GM18868 (cell line): ENCODE measurements around the gene MRGPRD.
"Not testable (repeated sequence)": the region's sequence is repeated elsewhere in the genome, so short reads cannot be mapped to it uniquely, and the experiment has no call there.

ENCODE experiments used
- ATAC-seq: cut with Tn5 transposase; IDR thresholded peaks from one replicate; pipeline ENCODE4 v1.9.1; 2021; ENCODE audit warnings: mild to moderate bottlenecking, moderate library complexity; ENCODE audit not compliant: unreplicated experiment

The MRGPRD gene

DNA sequence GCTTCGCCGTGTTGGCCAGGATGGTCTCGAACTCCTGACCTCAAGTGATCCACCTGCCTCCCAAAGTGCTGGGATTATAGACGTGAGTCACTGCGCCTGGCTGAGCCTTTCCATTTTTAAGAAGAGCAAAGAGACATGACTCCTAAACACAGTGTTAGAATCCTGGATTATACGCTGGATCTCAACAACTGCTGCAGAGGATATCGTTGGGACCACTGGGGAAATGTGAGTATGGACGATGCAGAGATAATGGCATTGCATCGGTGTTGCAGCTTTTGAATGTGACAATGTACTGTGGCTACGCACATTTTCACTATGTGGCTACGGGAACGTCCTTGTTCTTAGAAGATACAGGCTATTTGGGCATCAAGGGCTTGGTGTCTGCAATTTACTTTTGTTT, 26.0 kb upstream of the MRGPRD start:
- ATAC-seq = no peak

GRCh38 chr11:69005631-69006368, 25.0 kb upstream of the MRGPRD start:
- no peak for ATAC-seq

- no peak for ATAC-seq
These were observed 24.4 kb upstream of the MRGPRD start for GRCh38 chr11:69005183-69005630.

DNA sequence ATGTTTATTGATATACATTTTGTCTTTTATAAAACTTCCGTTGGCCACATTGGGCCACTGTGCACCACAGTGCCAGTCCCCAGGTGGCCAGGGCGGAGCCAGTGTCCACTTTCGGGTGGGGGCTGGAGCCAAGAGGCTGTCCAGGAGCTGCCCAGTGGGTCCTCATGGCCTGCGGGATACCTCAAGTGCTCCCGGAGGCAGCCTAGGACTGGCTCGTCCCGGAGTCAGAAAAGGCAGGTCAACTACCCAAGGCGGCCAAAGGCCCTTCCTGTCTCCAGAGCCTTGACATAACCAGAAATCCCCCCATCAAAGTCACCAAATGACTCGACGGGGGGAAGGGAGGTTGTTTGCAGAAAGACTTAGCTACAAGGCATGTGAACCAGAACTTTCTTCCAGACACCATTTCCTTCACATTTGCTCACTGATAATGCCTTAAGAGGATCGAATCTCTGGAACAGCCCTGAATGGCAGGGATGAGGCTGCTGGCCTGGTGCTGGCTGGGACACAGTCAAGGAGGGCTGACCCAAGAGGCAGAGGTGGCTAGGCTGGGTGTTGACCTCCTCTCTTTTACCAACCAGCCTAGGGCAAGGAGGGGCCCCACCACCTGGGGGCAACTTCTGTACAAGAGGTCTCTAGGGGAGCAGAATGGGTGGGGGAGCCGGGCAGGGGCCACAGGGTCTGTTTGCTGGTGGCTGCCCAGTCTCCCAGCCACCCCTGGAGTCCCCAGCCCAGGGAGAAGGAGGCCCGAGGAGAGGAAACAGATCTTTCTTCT, 23.8 kb upstream of the MRGPRD start:
- ATAC-seq = no peak

DNA sequence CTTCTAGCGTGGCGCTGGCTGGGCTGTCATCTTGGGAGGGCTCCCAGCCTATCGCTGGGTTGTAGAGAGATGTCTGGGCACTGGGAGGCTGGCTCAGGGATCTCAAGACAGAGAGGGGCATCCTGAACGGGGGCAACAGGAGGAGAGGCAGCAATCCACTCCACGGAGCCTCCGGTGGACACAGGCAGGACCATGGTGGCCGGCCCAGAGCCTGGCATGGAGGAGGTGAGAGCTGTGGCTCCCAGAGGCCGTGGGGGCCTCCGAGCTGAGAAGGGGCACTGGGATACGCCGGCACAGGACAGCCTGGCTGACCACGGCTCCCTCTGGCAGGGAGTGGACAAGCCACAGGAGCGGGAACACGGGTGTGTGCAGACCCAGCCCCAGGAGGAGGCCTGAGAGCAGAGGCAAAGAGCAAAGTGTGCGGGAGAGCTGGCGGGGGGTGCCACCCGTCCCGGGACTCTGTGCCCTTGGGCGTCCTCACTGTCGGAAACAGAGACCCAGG, 23.1 kb upstream of the MRGPRD start:
- ATAC-seq = no peak

- ATAC-seq = no peak
These were observed 22.6 kb upstream of the MRGPRD start for GRCh38 chr11:69003301-69003865.

GRCh38 chr11:69002570-69003231, 21.9 kb upstream of the MRGPRD start:
- ATAC-seq = no peak

- no peak for ATAC-seq
These were observed 21.4 kb upstream of the MRGPRD start for GRCh38 chr11:69002110-69002569.

GRCh38 chr11:69001243-69002081, 20.7 kb upstream of the MRGPRD start:
- ATAC-seq = no peak

GRCh38 chr11:69000831-69001242, 20.1 kb upstream of the MRGPRD start:
- ATAC-seq = no peak

DNA sequence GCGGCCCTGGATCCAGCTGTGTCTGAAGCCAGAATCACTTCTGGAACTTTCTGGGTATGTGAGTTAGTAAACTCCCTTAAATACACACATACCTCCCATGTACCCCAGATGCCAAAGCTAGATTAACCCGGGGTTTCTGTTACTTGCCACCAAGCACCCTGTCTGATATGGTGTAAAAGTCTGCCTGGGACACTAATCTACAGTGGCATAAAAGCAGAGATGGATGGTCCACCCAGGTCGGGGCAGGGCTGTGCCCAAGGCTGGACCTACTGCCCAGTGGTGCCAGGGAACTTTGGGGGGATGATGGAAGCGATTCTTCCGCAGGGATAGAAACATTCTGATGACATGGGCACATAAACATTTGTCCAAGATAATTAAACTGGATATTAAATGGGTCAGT, 19.6 kb upstream of the MRGPRD start:
- no peak for ATAC-seq

DNA sequence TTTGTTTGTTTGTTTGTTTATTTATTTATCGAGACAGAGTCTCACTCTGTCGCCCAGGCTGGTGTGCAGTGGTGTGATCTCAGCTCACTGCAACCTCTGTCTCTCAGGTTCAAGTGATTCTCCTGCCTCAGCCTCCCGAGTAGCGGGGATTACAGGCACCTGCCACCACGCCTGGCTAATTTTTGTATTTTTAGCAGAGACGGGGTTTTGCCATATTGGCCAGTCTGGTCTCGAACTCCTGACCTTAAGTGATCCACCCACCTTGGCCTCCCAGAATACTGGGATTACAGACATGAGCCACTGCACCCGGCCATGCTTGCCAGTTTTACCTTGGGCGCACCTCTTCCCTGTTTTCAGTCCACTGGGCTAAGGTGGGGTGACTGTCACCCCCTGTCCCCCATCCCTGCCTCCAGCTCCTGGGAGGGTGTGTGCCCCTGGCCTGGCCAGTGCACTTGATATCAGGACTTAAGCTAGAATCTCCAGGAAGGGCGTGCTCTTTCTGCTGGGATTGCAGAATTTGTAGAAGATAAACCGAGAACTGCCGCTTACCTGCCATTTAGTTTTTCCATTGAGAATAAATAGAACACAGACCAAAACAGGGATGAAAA, 19.1 kb upstream of the MRGPRD start:
- ATAC-seq = not testable (repeated sequence)

- ATAC-seq = no peak
These were observed 18.4 kb upstream of the MRGPRD start for GRCh38 chr11:68999093-68999747.

DNA sequence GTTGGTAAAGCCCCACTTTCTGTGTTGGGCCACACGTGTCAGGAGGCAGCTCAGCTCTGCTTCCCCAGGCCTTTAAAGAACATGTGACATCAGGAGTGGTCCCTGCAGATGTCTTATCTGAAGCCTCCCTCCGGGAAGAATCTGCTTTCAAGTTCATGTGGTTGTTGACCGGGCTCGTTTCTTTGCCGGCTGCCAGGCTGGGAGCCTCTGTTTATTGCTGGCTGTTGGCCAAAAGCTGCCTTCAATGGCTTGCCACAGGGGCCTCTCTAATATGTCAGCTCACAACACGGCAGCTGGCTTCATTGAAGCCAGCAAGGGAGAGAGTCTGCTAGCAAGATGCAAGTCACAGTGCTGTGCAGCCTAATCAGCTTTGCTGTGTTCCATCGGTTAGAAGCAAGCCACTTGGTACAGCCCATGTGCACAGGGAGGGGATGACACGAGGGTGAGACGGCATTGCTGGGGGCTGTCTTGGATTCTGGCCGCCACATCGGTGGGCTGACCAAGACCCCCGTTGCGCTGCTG, 17.7 kb upstream of the MRGPRD start:
- ATAC-seq = no peak

DNA sequence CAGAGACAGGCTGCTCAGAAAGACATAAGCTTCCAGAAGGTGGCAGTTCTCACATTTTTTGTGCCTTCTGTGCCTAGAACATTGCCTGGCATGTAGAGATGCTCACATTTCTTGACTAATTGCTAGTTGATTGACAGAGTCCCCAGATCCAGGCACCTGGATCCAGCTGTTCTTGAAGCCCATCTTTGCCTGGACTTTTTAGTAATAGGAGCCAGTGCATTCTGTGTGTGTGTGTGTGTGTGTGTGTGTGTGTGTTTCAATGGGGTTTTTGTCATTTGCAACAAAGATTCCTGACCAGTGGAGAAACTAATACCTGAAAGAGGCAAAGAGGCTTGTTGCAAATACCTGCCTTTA, 17.2 kb upstream of the MRGPRD start:
- no peak for ATAC-seq

- no peak for ATAC-seq
These were observed 16.6 kb upstream of the MRGPRD start for GRCh38 chr11:68997124-68997994.

DNA sequence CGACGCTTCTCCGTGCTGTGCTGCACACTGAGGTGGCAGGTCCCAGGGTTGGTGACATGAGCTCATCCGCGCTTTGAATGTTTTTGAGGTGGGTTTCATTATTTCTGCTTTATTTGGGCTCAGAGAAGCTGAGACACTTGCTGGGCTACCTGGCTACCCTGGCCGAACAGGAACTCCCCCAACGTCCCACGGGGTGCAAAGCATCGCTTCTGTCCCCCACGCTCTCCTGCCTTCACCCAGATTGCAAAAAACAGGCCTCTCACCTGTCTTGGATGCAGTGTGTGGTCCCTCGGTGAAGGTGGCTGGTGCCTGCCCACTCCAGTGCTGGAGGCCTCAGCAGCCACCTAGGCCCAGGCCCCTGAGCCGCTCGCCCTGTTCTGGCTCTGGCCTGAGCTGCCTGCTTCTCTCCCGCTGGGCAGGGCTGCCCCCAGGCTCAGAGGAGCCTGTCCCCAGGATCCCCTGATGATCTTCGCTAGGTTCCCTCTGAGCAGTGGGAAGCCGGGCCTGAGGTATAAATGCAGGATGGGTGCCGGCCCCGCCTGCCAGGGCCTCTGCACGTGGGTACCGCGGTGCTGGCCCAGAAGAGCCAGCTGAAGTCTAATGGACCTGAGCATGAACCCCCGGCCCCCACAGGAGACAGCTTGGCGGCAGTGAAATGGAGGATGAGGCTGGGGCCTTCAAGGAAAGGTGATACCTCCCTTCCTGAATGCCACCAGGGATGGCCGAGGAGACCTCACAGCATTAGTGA, 15.8 kb upstream of the MRGPRD start:
- no peak for ATAC-seq

- ATAC-seq = no peak
These were observed 14.1 kb upstream of the MRGPRD start for GRCh38 chr11:68994894-68995285.
